ENCODE results near the gene MITF.

DNA sequence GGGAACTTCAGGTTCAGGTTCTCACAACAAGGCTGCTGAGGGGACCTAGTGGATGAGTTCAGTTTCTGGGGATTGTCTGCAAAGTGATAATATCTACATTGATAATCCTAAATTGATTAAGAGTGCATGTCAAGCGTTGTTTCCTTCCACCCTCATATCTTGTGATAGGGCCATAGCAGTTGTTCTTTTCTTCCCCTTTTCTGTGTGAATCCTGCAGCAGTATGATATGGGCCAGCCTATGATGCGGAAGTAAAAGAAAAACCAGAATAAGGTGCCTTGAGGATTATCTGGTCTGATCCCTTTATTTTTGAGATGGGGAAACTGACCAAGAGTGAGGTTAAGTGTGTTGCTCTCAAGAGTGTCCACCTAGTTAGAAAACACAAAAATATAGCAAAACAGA lies 86.2 kb downstream of the MITF start:
- TF ChIP-seq, protein P1, sequence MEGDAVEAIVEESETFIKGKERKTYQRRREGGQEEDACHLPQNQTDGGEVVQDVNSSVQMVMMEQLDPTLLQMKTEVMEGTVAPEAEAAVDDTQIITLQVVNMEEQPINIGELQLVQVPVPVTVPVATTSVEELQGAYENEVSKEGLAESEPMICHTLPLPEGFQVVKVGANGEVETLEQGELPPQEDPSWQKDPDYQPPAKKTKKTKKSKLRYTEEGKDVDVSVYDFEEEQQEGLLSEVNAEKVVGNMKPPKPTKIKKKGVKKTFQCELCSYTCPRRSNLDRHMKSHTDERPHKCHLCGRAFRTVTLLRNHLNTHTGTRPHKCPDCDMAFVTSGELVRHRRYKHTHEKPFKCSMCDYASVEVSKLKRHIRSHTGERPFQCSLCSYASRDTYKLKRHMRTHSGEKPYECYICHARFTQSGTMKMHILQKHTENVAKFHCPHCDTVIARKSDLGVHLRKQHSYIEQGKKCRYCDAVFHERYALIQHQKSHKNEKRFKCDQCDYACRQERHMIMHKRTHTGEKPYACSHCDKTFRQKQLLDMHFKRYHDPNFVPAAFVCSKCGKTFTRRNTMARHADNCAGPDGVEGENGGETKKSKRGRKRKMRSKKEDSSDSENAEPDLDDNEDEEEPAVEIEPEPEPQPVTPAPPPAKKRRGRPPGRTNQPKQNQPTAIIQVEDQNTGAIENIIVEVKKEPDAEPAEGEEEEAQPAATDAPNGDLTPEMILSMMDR (IDR thresholded peaks at IDR 0.05): no peak
- TF ChIP-seq POLR2A (IDR thresholded peaks at IDR 0.05): no peak
